H9 (cell line): Measurements from ENCODE around the gene ZDHHC1. TPM values are rescaled to one million over a fixed set of nuclear protein-coding genes. Genes with fewer than 3 reads are reported as not detected.

Experiments used
- DNase-seq: peaks from one replicate; pipeline ENCODE4 v3.0.0-alpha.2; 2017
- H2AFZ ChIP-seq: one replicate; pipeline ENCODE4 v1.6.1; 2013; ENCODE audit warnings: mild to moderate bottlenecking, low read length, control low read depth, moderate library complexity
- H2AK5ac ChIP-seq: 2 replicates; pipeline ENCODE4 v1.6.1; 2013; ENCODE audit warnings: low read length, control low read depth, mixed read lengths; ENCODE audit not compliant: insufficient read length
- H2BK120ac ChIP-seq: one replicate; pipeline ENCODE4 v1.6.1; 2013; ENCODE audit warnings: low read depth, mild to moderate bottlenecking, low read length, control low read depth, inconsistent platforms; ENCODE audit not compliant: poor library complexity, severe bottlenecking
- H2BK12ac ChIP-seq: 2 replicates; pipeline ENCODE4 v1.6.1; 2013; ENCODE audit warnings: low read length, control low read depth, mixed read lengths, low read depth; ENCODE audit not compliant: insufficient read length
- H2BK15ac ChIP-seq: 2 replicates; pipeline ENCODE4 v1.6.1; 2013; ENCODE audit warnings: low read depth, low read length, control low read depth
- H2BK20ac ChIP-seq: one replicate; pipeline ENCODE4 v1.6.1; 2013; ENCODE audit warnings: low read depth, mild to moderate bottlenecking, low read length, control low read depth, inconsistent platforms; ENCODE audit not compliant: poor library complexity, severe bottlenecking
- H2BK5ac ChIP-seq: 2 replicates; pipeline ENCODE4 v1.6.1; 2013; ENCODE audit warnings: low read length, control low read depth, mixed read lengths; ENCODE audit not compliant: insufficient read length
- H3K14ac ChIP-seq: 2 replicates; pipeline ENCODE4 v1.6.1; 2013; ENCODE audit warnings: low read length, control low read depth; ENCODE audit not compliant: insufficient read depth
- H3K18ac ChIP-seq: 2 replicates; pipeline ENCODE4 v1.6.1; 2013; ENCODE audit warnings: low read depth, mild to moderate bottlenecking, mixed read lengths, low read length, control low read depth; ENCODE audit not compliant: insufficient read length
- H3K23ac ChIP-seq: 2 replicates; pipeline ENCODE4 v1.6.1; 2013; ENCODE audit warnings: low read length, control low read depth, mixed read lengths, low read depth; ENCODE audit not compliant: insufficient read length
- H3K23me2 ChIP-seq: 2 replicates; pipeline ENCODE4 v1.6.1; 2013; ENCODE audit warnings: low read depth, mild to moderate bottlenecking, mixed read lengths, low read length, control low read depth; ENCODE audit not compliant: insufficient read length, poor library complexity, severe bottlenecking
- H3K27ac ChIP-seq: 2 replicates; pipeline ENCODE4 v1.5.1; 2013; ENCODE audit warnings: low read length, control low read depth, mixed read lengths, low read depth; ENCODE audit not compliant: insufficient read length
- H3K27me3 ChIP-seq: 2 replicates; pipeline ENCODE4 v1.6.1; 2013; ENCODE audit warnings: low read length, control low read depth, inconsistent platforms; ENCODE audit not compliant: insufficient read depth
- H3K4ac ChIP-seq: 2 replicates; pipeline ENCODE4 v1.6.1; 2013; ENCODE audit warnings: low read depth, mild to moderate bottlenecking, control low read depth, inconsistent platforms, low read length, moderate library complexity
- H3K4me1 ChIP-seq: 2 replicates; pipeline ENCODE4 v1.6.1; 2013; ENCODE audit warnings: low read length, control low read depth, inconsistent platforms; ENCODE audit not compliant: insufficient read depth
- H3K4me2 ChIP-seq: 2 replicates; pipeline ENCODE4 v1.6.1; 2013; ENCODE audit warnings: low read length, control low read depth, mixed read lengths; ENCODE audit not compliant: insufficient read length, insufficient read depth
- H3K56ac ChIP-seq: 2 replicates; pipeline ENCODE4 v1.6.1; 2013; ENCODE audit warnings: low read depth, mild to moderate bottlenecking, mixed read lengths, low read length, control low read depth; ENCODE audit not compliant: insufficient read length
- H3K79me1 ChIP-seq: 2 replicates; pipeline ENCODE4 v1.6.1; 2013; ENCODE audit warnings: low read depth, mild to moderate bottlenecking, moderate library complexity, low read length, control low read depth, inconsistent platforms; ENCODE audit not compliant: insufficient read depth, poor library complexity, severe bottlenecking
- H3K79me2 ChIP-seq: 2 replicates; pipeline ENCODE4 v1.6.1; 2013; ENCODE audit warnings: low read length, control low read depth, inconsistent platforms; ENCODE audit not compliant: insufficient read depth
- H3K9ac ChIP-seq: 2 replicates; pipeline ENCODE4 v1.6.1; 2013; ENCODE audit warnings: low read length, control low read depth, mixed read lengths; ENCODE audit not compliant: insufficient read length; ENCODE audit errors: extremely low read depth
- H3K9me3 ChIP-seq: one replicate; pipeline ENCODE4 v1.6.1; 2013; ENCODE audit warnings: low read depth, low read length, inconsistent platforms; ENCODE audit not compliant: control insufficient read depth
- H3T11ph ChIP-seq: one replicate; pipeline ENCODE4 v1.6.1; 2013; ENCODE audit warnings: mild to moderate bottlenecking, low read length, control low read depth, inconsistent platforms
- H4K20me1 ChIP-seq: one replicate; pipeline ENCODE4 v1.6.1; 2013; ENCODE audit not compliant: control insufficient read depth, insufficient read length, insufficient read depth
- H4K5ac ChIP-seq: 2 replicates; pipeline ENCODE4 v1.6.1; 2013; ENCODE audit warnings: low read depth, mild to moderate bottlenecking, mixed read lengths, low read length, control low read depth; ENCODE audit not compliant: insufficient read length
- H4K8ac ChIP-seq: replicated peaks from 2 replicates; pipeline ENCODE4 v1.6.1; 2013; ENCODE audit warnings: low read length, control low read depth, mixed read lengths, low read depth; ENCODE audit not compliant: insufficient read length
- H4K91ac ChIP-seq: 2 replicates; pipeline ENCODE4 v1.6.1; 2013; ENCODE audit warnings: low read depth, mild to moderate bottlenecking, moderate library complexity, mixed read lengths, low read length, control low read depth; ENCODE audit not compliant: insufficient read length
- H3K27ac Mint-ChIP-seq, 3 experiments: 2 replicates in 2 of 3; 3 replicates in 1 of 3; pipeline ENCODE4 v1.8.0; 2020 to 2021; ENCODE audit warnings: mixed read lengths in 3 of 3, mild to moderate bottlenecking in 1 of 3, moderate library complexity in 1 of 3
- H3K27me3 Mint-ChIP-seq: 2 replicates; pipeline ENCODE4 v1.8.0; 2021; ENCODE audit warnings: low read depth, mild to moderate bottlenecking, moderate library complexity, mixed read lengths
- H3K36me3 Mint-ChIP-seq, 3 experiments: 2 replicates in 2 of 3; 3 replicates in 1 of 3; pipeline ENCODE4 v1.8.0; 2020 to 2021; ENCODE audit warnings: low read depth in 3 of 3, mixed read lengths in 3 of 3; ENCODE audit not compliant: insufficient read depth in 1 of 3
- H3K4me1 Mint-ChIP-seq, 2 experiments: 2 replicates each; pipeline ENCODE4 v1.8.0; 2020; ENCODE audit warnings: mixed read lengths in 2 of 2
- H3K4me3 Mint-ChIP-seq, 2 experiments: 2 replicates in 1 of 2; 3 replicates in 1 of 2; pipeline ENCODE4 v1.8.0; 2020 to 2021; ENCODE audit warnings: mild to moderate bottlenecking in 2 of 2, mixed read lengths in 2 of 2, moderate library complexity in 1 of 2
- H3K9me3 Mint-ChIP-seq, 2 experiments: 2 replicates in 1 of 2; 3 replicates in 1 of 2; pipeline ENCODE4 v1.8.0; 2020; ENCODE audit warnings: mild to moderate bottlenecking in 2 of 2, mixed read lengths in 2 of 2, moderate library complexity in 1 of 2
- WGBS: extraction: QIAGEN DNeasy Blood & Tissue Kit; methylation state at CpG from one replicate; pipeline ENCODE4 v1.1.7; 2013; ENCODE audit warnings: missing lambda C conversion rate, low lambda C conversion rate, mixed read lengths; ENCODE audit not compliant: insufficient read length; ENCODE audit errors: extremely low coverage; 5-methylcytosine and 5-hydroxymethylcytosine counted together
- total RNA-seq: library from RNA; stranded (reverse); gene quantifications from 2 replicates; pipeline ENCODE4 v1.2.1, GENCODE V29; 2021
- TF ChIP-seq, protein P1 (sequence below): fragments of 200-600 bp; sonication (generic); conservative IDR thresholded peaks from 3 replicates; pipeline ENCODE4 v1.8.0; 2021; ENCODE audit warnings: antibody characterized with exemption, mild to moderate bottlenecking

ZDHHC1 gene
- total RNA-seq, 1 experiment from 2014 or later: 3.7 TPM

DNA sequence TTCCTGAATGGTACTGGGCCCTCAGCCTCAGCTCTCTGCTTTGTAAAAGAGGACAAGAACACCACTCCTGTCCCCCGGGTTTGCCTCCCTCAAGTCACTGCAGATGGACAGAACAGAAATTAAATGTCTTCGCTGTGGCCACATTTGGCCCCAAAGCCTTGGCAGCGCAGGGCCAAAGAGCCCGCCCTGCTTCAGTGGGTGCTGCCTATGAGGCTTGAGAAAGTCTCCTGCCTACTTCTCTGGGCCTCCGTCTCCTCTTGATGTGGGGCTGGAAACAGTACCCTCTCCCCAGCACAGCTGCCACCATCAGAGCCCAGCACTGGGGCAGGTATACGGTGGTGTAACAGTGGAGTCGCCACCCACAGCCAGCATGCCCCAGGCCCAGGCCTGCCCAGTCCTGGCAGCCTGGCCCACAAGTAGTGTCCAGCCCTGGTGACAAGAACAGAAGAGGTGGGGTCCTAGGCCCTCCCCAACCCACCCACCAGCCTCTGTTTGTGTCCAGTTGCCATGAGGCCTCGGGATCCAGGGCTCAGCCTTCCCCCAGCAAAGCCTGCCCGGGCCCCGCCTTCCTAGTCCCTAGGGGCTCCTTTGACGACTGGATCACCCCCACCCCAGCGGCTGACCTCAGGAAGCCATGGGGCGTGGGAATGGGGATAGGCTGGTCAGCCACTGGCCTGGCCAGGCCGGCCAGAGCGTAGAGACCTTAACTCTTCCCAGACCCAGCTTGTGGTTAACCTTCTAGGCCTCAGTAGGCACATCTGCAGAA, 19.1 kb downstream of the ZDHHC1 start:
- H3K36me3 Mint-ChIP-seq: peaks cover 0 to 1% (median 0%) of the 10 kb centered on the region in 3 experiments; a peak in 1 of 7 replicates
- no peak overlapping the region for H3K4ac ChIP-seq
- H2AFZ ChIP-seq: no peak overlapping the region
- H3K79me2 ChIP-seq: no peaks in the 10 kb centered on the region
- DNase-seq: no peak
- H2BK12ac ChIP-seq: no peak overlapping the region
- H4K91ac ChIP-seq: no peak overlapping the region
- H4K20me1 ChIP-seq: peaks cover 2% of the 10 kb centered on the region
- no peaks in the 10 kb centered on the region for H3K79me1 ChIP-seq
- peaks cover 3% of the 10 kb centered on the region for H3K23me2 ChIP-seq
- H3K4me3 Mint-ChIP-seq: peak overlapping the region in 1 of 2 experiments; percentile 23; a peak in 1 of 5 replicates
- H3K18ac ChIP-seq: no peak overlapping the region
- H3K23ac ChIP-seq: no peak overlapping the region
- H3K9ac ChIP-seq: no peak overlapping the region
- WGBS: no CpG with 5 or more reads among the region's 15 CpGs
- H3K27me3 Mint-ChIP-seq: peaks cover 66% of the 10 kb centered on the region
- no peaks in the 10 kb centered on the region for H3K9me3 Mint-ChIP-seq
- H2BK20ac ChIP-seq: no peak overlapping the region
- H2BK15ac ChIP-seq: no peak overlapping the region
- H3K4me1 Mint-ChIP-seq: peaks cover 16 to 37% of the 10 kb centered on the region in 2 experiments
- H3K9me3 ChIP-seq: no peaks in the 10 kb centered on the region
- no peak overlapping the region for H3K27ac ChIP-seq
- H3T11ph ChIP-seq: no peak overlapping the region
- no peak overlapping the region for H2BK5ac ChIP-seq
- no peak overlapping the region for H2BK120ac ChIP-seq
- no peak overlapping the region for H4K5ac ChIP-seq
- H3K4me2 ChIP-seq: no peak overlapping the region
- no peaks in the 10 kb centered on the region for H3K4me1 ChIP-seq
- H2AK5ac ChIP-seq: no peak overlapping the region
- H3K27ac Mint-ChIP-seq: no peak overlapping the region
- peaks cover 25% of the 10 kb centered on the region; the same call in 1 of the 2 replicates for H3K27me3 ChIP-seq
- H4K8ac ChIP-seq: no peak overlapping the region
- TF ChIP-seq, protein P1, sequence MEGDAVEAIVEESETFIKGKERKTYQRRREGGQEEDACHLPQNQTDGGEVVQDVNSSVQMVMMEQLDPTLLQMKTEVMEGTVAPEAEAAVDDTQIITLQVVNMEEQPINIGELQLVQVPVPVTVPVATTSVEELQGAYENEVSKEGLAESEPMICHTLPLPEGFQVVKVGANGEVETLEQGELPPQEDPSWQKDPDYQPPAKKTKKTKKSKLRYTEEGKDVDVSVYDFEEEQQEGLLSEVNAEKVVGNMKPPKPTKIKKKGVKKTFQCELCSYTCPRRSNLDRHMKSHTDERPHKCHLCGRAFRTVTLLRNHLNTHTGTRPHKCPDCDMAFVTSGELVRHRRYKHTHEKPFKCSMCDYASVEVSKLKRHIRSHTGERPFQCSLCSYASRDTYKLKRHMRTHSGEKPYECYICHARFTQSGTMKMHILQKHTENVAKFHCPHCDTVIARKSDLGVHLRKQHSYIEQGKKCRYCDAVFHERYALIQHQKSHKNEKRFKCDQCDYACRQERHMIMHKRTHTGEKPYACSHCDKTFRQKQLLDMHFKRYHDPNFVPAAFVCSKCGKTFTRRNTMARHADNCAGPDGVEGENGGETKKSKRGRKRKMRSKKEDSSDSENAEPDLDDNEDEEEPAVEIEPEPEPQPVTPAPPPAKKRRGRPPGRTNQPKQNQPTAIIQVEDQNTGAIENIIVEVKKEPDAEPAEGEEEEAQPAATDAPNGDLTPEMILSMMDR: no peak
- H3K56ac ChIP-seq: no peak overlapping the region
- no peak overlapping the region for H3K14ac ChIP-seq
